GM18873 (cell line): Measurements from ENCODE around the gene SPNS1.

ENCODE experiments used
- ATAC-seq: cut with Tn5 transposase; IDR thresholded peaks from one replicate; pipeline ENCODE4 v1.9.1; 2021; ENCODE audit warnings: mild to moderate bottlenecking, moderate library complexity, moderate number of reproducible peaks; ENCODE audit not compliant: unreplicated experiment, low FRiP score

The SPNS1 gene

DNA sequence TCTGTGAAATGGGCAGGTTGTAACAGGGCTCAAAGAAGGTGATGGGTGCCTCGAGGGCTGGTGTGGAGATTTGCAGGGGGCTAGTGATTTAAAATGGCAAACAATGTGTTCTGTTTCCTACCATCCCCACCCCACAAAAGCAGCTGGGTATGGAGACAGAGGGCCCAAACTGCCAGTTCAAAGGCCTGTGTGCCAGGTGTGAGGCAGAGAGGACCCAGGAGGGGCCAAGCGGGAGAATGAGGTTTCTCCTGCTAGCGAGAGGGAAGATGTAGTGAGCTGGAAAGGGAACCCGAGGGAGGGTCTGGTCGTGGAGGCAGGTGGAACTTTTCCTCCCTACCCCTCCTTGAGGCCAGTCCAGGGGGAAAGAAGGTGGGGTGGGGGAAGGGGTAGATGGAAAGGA is 49.7 kb downstream of the SPNS1 start:
- ATAC-seq = no peak

DNA sequence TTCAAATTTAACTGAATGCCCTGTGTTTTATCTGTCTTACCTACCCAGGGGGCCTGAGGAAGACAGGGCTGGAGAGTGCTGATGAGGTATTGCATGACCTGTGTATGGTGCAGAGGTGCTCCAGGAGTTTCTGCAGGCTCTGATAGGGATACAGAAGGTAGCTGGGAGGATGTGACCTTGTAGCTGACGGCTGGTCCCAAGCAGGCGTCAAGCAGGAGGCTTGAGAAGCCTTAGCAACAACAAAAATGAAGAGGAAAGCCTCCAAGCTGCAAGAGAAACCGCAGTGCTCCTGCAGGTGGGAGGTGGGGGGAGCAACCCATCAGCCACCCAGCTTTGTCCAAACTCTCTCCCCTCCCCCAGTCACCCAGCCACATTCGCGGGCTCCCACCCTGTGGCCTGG is 50.6 kb downstream of the SPNS1 start:
- ATAC-seq = no peak

- ATAC-seq = no peak
These were observed 51.2 kb downstream of the SPNS1 start for GRCh38 chr16:29025735-29026134.

DNA sequence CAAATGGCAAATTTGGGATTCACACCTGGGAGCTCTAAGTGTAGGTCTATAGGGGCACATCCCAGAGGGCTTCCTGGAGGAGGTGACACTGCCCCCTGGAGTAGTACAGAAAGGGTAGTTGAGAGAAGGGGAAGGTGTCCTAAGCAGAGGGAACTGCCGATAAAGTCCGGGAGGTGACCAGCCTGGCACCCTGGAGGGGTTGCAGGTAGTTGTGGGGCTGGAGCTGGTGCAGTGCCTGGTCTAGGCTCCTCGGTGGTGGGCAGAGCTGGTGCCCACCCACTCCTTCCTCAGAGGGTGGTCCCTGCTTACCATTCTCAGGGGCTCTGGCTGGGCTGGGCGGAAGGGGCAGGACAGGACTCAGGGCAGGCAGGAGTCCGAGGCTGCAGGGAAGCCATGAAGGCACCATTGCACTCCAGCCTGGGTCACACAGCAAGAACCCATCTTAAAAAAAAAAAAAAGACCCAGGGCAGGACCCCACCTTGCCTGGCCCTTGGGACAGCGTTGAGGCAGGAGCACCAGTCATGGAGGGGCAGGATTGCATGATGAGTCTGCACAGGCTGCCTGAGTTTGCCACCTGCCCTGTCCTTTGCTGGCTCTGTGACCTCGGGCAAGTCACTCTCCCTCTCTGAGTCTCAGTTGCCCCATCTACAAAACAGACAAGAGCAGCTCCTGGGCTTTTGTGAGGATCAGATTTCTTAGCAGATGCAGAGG is 54.0 kb downstream of the SPNS1 start:
- ATAC-seq = no peak

DNA sequence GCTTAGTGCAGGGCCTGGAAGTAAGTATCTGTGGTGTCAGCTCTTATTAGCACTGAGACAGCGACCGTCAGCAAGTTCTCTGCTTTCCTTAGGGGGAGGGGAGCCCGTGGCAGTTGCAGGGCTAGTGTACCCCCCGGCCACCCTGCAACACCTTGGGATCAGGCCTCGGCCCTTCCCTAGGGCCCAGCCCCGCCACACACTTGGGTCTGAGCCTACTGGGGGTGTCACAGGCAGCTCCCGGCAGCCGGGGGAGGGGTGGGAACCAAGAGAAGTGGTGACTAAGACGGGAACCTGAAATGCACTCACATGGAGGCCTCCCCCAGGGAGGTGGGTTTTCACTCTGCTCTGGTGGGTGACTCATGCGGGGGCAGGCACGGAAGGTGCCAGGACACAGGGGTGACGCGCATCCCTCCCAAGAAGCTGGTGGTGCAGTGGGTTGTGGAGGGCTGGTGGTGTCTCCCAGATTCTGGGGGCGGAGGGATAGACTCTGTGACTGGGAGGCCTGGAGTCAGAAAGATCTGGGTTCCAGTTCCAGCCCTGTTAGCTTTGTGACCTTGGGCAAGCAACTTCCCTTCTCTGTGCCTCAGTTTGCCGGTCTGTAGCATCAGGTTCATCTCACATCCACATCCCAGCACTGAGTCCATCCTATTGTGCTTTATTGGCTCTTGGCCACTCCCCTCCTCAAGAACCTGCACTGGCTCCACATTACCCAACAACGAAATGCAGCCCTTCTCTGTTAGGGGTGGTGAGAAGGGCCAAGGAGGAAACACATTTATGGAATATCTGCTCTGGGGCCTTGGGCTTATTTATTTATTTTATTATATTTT is 54.8 kb downstream of the SPNS1 start:
- no peak for ATAC-seq

DNA sequence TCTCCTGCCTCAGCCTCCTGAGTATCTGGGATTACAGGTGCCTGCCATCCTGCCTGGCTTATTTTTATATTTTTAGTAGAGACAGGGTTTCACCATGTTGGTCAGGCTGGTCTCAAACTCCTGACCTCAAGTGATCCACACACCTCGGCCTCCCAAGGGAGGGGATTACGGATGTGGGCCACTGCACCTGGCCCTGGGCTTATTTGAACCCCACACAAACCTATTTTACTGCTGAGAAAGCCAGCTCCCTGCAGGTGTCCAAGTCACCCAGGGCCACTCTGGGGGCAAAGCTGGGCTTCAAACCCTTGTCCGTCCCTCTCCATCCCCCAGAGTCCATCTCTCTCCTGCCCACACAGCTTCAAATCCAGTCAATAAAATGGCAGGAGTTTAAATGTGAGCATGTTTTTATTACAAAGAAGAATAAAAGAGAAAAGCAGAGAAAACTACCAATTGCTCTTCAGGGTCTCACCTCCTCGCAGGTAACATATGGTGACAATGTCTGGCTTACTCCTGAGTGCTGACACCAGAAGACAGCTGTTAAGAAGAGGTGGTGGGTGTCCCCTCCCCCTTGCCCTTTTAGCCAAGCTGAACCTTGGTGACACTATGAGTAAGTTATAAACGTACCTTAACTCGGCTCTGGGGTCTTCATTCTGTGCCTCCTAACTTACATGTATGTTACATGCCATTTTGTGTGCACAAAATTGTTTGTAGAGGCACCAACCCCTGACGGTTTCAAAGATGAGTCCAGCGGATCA is 55.7 kb downstream of the SPNS1 start:
- ATAC-seq = no peak
